Raji (cell line): ENCODE results near the gene PDE4D.

Experiments used
- POLR2A ChIP-seq: IDR thresholded peaks from 2 replicates; pipeline ENCODE4 v1.6.1; 2011; ENCODE audit warnings: low read depth, low read length, control low read depth; ENCODE audit not compliant: insufficient read depth

The PDE4D gene

GRCh38 chr5:59500014-59500413 lies 393.5 kb downstream of the PDE4D start:
- TF ChIP-seq POLR2A: no peak

- TF ChIP-seq POLR2A: no peak
These were observed 396.3 kb downstream of the PDE4D start for GRCh38 chr5:59497207-59497606.

- TF ChIP-seq POLR2A: no peak
These were observed 396.9 kb downstream of the PDE4D start for GRCh38 chr5:59496524-59497134.

- no peak for TF ChIP-seq POLR2A
These were observed 401.6 kb downstream of the PDE4D start for GRCh38 chr5:59491945-59492344.

GRCh38 chr5:59489551-59489950 lies 404.0 kb downstream of the PDE4D start:
- no peak for TF ChIP-seq POLR2A

GRCh38 chr5:59487772-59488729 lies 405.5 kb downstream of the PDE4D start:
- TF ChIP-seq POLR2A: no peak

GRCh38 chr5:59487068-59487686 lies 406.3 kb downstream of the PDE4D start:
- TF ChIP-seq POLR2A: no peak

- TF ChIP-seq POLR2A: no peak
These were observed 407.0 kb downstream of the PDE4D start for GRCh38 chr5:59486508-59486907.

- TF ChIP-seq POLR2A: no peak
These were observed 407.7 kb downstream of the PDE4D start for GRCh38 chr5:59485629-59486439.

- no peak for TF ChIP-seq POLR2A
These were observed 408.4 kb downstream of the PDE4D start for GRCh38 chr5:59485107-59485506.

GRCh38 chr5:59484618-59485017 lies 408.9 kb downstream of the PDE4D start:
- no peak for TF ChIP-seq POLR2A

GRCh38 chr5:59483971-59484472 lies 409.5 kb downstream of the PDE4D start:
- no peak for TF ChIP-seq POLR2A

- TF ChIP-seq POLR2A: no peak
These were observed 414.4 kb downstream of the PDE4D start for GRCh38 chr5:59479086-59479485.

GRCh38 chr5:59474324-59474723 lies 419.2 kb downstream of the PDE4D start:
- no peak for TF ChIP-seq POLR2A

- no peak for TF ChIP-seq POLR2A
These were observed 419.9 kb downstream of the PDE4D start for GRCh38 chr5:59473611-59474010.
